SK-N-SH (cell line): Measurements from ENCODE around the gene SORD. TPM values are rescaled to one million over a fixed set of nuclear protein-coding genes. Genes with fewer than 3 reads are reported as not detected.

Source experiments
- CTCF ChIA-PET: fragments of 300-600, 350-600 bp; formaldehyde crosslinking; extraction: SDS; loops from one replicate; lab custom pipeline; 2021; lab: Yijun Ruan, JAX
- POLR2A ChIA-PET: fragments of 350-600 bp; sonication (Branson Sonifier 250); formaldehyde crosslinking; extraction: SDS; loops from one replicate; lab custom pipeline; 2020; ENCODE audit warnings: antibody characterized with exemption, inconsistent platforms; lab: Yijun Ruan, JAX
- DNase-seq: peaks from one replicate; pipeline ENCODE4 v3.0.0; 2012
- H2AFZ ChIP-seq: fragments of 200-600 bp; sonication (generic); 2 replicates; pipeline ENCODE4 v1.8.1; 2016; ENCODE audit warnings: antibody characterized with exemption, mild to moderate bottlenecking, low read depth
- H3F3A ChIP-seq: fragments of 200-600 bp; sonication (generic); replicated peaks from 2 replicates; pipeline ENCODE3; 2016; ENCODE audit warnings: antibody characterized with exemption, mild to moderate bottlenecking; ENCODE audit not compliant: insufficient read depth
- H3K27ac ChIP-seq, 2 experiments: fragments of 200-500 bp in 1 of 2; fragments of 200-600 bp in 1 of 2; sonication (Bioruptor generic) in 1 of 2; sonication (generic), shearing (Covaris generic) in 1 of 2; 2 replicates each; pipeline versions ENCODE4 v1.5.1 to v1.6.1; 2014 to 2016; ENCODE audit warnings: low read depth in 2 of 2, inconsistent platforms in 1 of 2, low read length in 1 of 2, mild to moderate bottlenecking in 1 of 2, mixed read lengths in 1 of 2
- H3K27me3 ChIP-seq: fragments of 200-600 bp; sonication (generic), shearing (Covaris generic); 2 replicates; pipeline ENCODE4 v1.6.1; 2016; ENCODE audit warnings: mixed run types; ENCODE audit not compliant: insufficient read depth
- H3K36me3 ChIP-seq, 2 experiments: fragments of 200-500 bp in 1 of 2; fragments of 200-600 bp in 1 of 2; sonication (Bioruptor generic) in 1 of 2; sonication (generic) in 1 of 2; replicated peaks in 1 of 2; 2 replicates each; pipeline versions ENCODE3 to v1.5.1; 2014 to 2016; ENCODE audit warnings: low read length in 1 of 2, mild to moderate bottlenecking in 1 of 2; ENCODE audit not compliant: insufficient read depth in 2 of 2, control insufficient read depth in 1 of 2
- H3K4me1 ChIP-seq, 2 experiments: fragments of 200-500 bp in 1 of 2; fragments of 200-600 bp in 1 of 2; sonication (Bioruptor generic) in 1 of 2; sonication (generic), shearing (Covaris generic) in 1 of 2; 2 replicates each; pipeline versions ENCODE4 v1.5.1 to v1.6.1; 2014 to 2016; ENCODE audit warnings: low read depth in 1 of 2, low read length in 1 of 2, mixed run types in 1 of 2; ENCODE audit not compliant: insufficient read depth in 2 of 2, control insufficient read depth in 1 of 2
- H3K4me2 ChIP-seq: fragments of 200-600 bp; sonication (generic), shearing (Covaris generic); 2 replicates; pipeline ENCODE4 v1.6.1; 2017; ENCODE audit warnings: mixed run types
- H3K4me3 ChIP-seq, 2 experiments: fragments of 200-500 bp in 1 of 2; fragments of 200-600 bp in 1 of 2; sonication (Bioruptor generic) in 1 of 2; sonication (generic), shearing (Covaris generic) in 1 of 2; 2 replicates each; pipeline versions ENCODE4 v1.5.1 to v1.8.1; 2014 to 2016; ENCODE audit warnings: low read depth in 2 of 2, inconsistent platforms in 1 of 2, low read length in 1 of 2, mild to moderate bottlenecking in 1 of 2, mixed read lengths in 1 of 2, moderate library complexity in 1 of 2
- H3K79me2 ChIP-seq: fragments of 200-600 bp; sonication (generic); 2 replicates; pipeline ENCODE4 v1.8.1; 2017; ENCODE audit warnings: mild to moderate bottlenecking; ENCODE audit not compliant: insufficient read depth
- H3K9ac ChIP-seq: fragments of 200-600 bp; sonication (generic); 2 replicates; pipeline ENCODE4 v1.6.1; 2017; ENCODE audit warnings: mixed run types
- H3K9me2 ChIP-seq: fragments of 200-600 bp; sonication (generic); 2 replicates; pipeline ENCODE4 v1.6.1; 2017; ENCODE audit warnings: mixed run types
- H3K9me3 ChIP-seq: fragments of 200-600 bp; sonication (generic); 2 replicates; pipeline ENCODE4 v1.6.1; 2017; ENCODE audit warnings: mixed run types, mild to moderate bottlenecking, moderate library complexity
- H4K20me1 ChIP-seq: fragments of 200-600 bp; sonication (generic); 2 replicates; pipeline ENCODE4 v1.6.1; 2017; ENCODE audit warnings: mild to moderate bottlenecking, mixed run types; ENCODE audit not compliant: insufficient read depth
- CTCF ChIP-seq: fragments of 200-600 bp; sonication (generic); IDR thresholded peaks from 2 replicates; pipeline ENCODE4 v1.6.1; 2017; ENCODE audit warnings: antibody characterized with exemption, mild to moderate bottlenecking, moderate library complexity
- EZH2phosphoT487 ChIP-seq: fragments of 200-600 bp; sonication (generic); IDR thresholded peaks from 2 replicates; pipeline ENCODE4 v1.6.1; 2017; ENCODE audit warnings: low read depth, mixed run types, mild to moderate bottlenecking, antibody characterized with exemption, moderate library complexity, borderline replicate concordance
- GABPA ChIP-seq: IDR thresholded peaks from 2 replicates; pipeline ENCODE4 v1.4.0; 2012; ENCODE audit warnings: low read depth, mild to moderate bottlenecking
- IRF3 ChIP-seq: fragments of 150-350 bp; IDR thresholded peaks from 2 replicates; pipeline ENCODE4 v1.6.1; 2016; ENCODE audit warnings: mild to moderate bottlenecking, low read depth, low read length
- JUND ChIP-seq: IDR thresholded peaks from 2 replicates; pipeline ENCODE4 v1.4.0; 2012
- MAX ChIP-seq: IDR thresholded peaks from 2 replicates; pipeline ENCODE4 v1.4.0; 2012; ENCODE audit warnings: low read depth
- MXI1 ChIP-seq: IDR thresholded peaks from 2 replicates; pipeline ENCODE4 v1.6.1; 2012; ENCODE audit warnings: mild to moderate bottlenecking, low read depth, low read length, improper control_type of control experiment
- NFIC ChIP-seq: IDR thresholded peaks from 2 replicates; pipeline ENCODE4 v1.4.0; 2012; ENCODE audit warnings: borderline replicate concordance
- PBX3 ChIP-seq: IDR thresholded peaks from 2 replicates; pipeline ENCODE4; 2012
- POLR2AphosphoS5 ChIP-seq: IDR thresholded peaks from 2 replicates; pipeline ENCODE4 v1.6.1; 2012; ENCODE audit warnings: low read depth, low read length
- RAD21 ChIP-seq: IDR thresholded peaks from 2 replicates; pipeline ENCODE4 v1.6.1; 2012; ENCODE audit warnings: mild to moderate bottlenecking, low read length
- RCOR1 ChIP-seq: fragments of 150-350 bp; IDR thresholded peaks from 2 replicates; pipeline ENCODE4 v1.6.1; 2017; ENCODE audit warnings: antibody characterized with exemption, low read length
- REST ChIP-seq: IDR thresholded peaks from 2 replicates; pipeline ENCODE4 v1.6.1; 2012; ENCODE audit warnings: mild to moderate bottlenecking, low read depth, low read length, moderate library complexity
- TEAD4 ChIP-seq: IDR thresholded peaks from 2 replicates; pipeline ENCODE4 v1.4.0; 2012; ENCODE audit warnings: mild to moderate bottlenecking, borderline replicate concordance; ENCODE audit not compliant: insufficient read depth
- USF1 ChIP-seq: IDR thresholded peaks from 2 replicates; pipeline ENCODE4 v1.4.0; 2012; ENCODE audit warnings: low read depth, borderline replicate concordance
- YY1 ChIP-seq: IDR thresholded peaks from 2 replicates; pipeline ENCODE4 v1.4.0; 2012; ENCODE audit warnings: low read depth, mild to moderate bottlenecking
- ZBTB33 ChIP-seq: IDR thresholded peaks from 2 replicates; pipeline ENCODE4 v1.4.0; 2012; ENCODE audit warnings: low read depth, borderline replicate concordance
- WGBS: methylation state at CpG from one replicate; pipeline ENCODE4 v1.1.6; 2017; ENCODE audit warnings: low lambda C conversion rate; 5-methylcytosine and 5-hydroxymethylcytosine counted together
- polyA plus RNA-seq, 3 experiments: library from polyadenylated mRNA; depleted of rRNA; stranded (reverse); fragments of >200 nt; gene quantifications; 2 replicates each; pipeline ENCODE4 v1.2.3, GENCODE V29; 2012

The SORD gene
- polyA plus RNA-seq, 1 of the 3 experiments (the other 2 are of a cell fraction): 35.1 TPM

- no peak for TF ChIP-seq IRF3
- TF ChIP-seq ZBTB33: no peak
- TF ChIP-seq GABPA: no peak
- TF ChIP-seq, all 33 proteins: peak for 0
These were observed 83.2 kb downstream of the SORD start (continued) for GRCh38 chr15:45106002-45106790.

GRCh38 chr15:45107941-45108630 is 85.1 kb downstream of the SORD start:
- TF ChIP-seq MXI1 (no peak), GABPA (no peak), POLR2AphosphoS5 (no peak), CTCF (no peak), PBX3 (no peak), EZH2phosphoT487 (no peak), YY1 (no peak), MAX (no peak), USF1 (no peak), RAD21 (no peak), NFIC (no peak), JUND (no peak), TEAD4 (no peak), REST (no peak), RCOR1 (no peak)
- H4K20me1 ChIP-seq: no peaks in the 10 kb centered on the region
- H3K4me3 ChIP-seq: no peak overlapping the region
- H3K9me2 ChIP-seq: no peaks in the 10 kb centered on the region
- H3K9ac ChIP-seq: no peak overlapping the region
- DNase-seq: no peak
- H3K79me2 ChIP-seq: no peaks in the 10 kb centered on the region
- no peak overlapping the region for H3K27ac ChIP-seq
- H3F3A ChIP-seq: no peaks in the 10 kb centered on the region
- WGBS: no CpG with 5 or more reads among the region's 10 CpGs
- H3K36me3 ChIP-seq: no peaks in the 10 kb centered on the region
- CTCF ChIA-PET: interaction anchor here (2.9 kb wide), 1 partner anchor 10 kb away, joined by 15 read pairs; no protein-coding TSS in a partner anchor
- POLR2A ChIA-PET: no interaction called here
- no peaks in the 10 kb centered on the region for H3K9me3 ChIP-seq
- no peak overlapping the region for H3K4me2 ChIP-seq
- H3K27me3 ChIP-seq: peaks cover 35% of the 10 kb centered on the region
- peaks cover 0 to 10% of the 10 kb centered on the region in 2 experiments; a peak in 1 of 4 replicates for H3K4me1 ChIP-seq
- H2AFZ ChIP-seq: no peak overlapping the region
